IMR-90 (cell line): ENCODE data around the gene SLC4A3. TPM values are rescaled to one million over a fixed set of nuclear protein-coding genes. Genes with fewer than 3 reads are reported as not detected.

Experiments
- ATAC-seq: fragments of 200-7000 bp; cut with Tn5 transposase; 2 replicates; pipeline ENCODE4 v1.9.1; 2020; ENCODE audit warnings: low read depth, mild to moderate bottlenecking, moderate library complexity
- BruUV-seq: library from RNA; stranded (reverse); fragments of 400-500 nt; replicated peaks from 2 replicates; lab custom pipeline; 2021; lab: Mats Ljungman, UMichigan
- CTCF ChIA-PET: fragments of 300-600 bp; formaldehyde crosslinking; extraction: SDS; loops from one replicate; lab custom pipeline; 2021; ENCODE audit warnings: antibody characterized with exemption; lab: Yijun Ruan, JAX
- POLR2A ChIA-PET: fragments of 300-600 bp; sonication (Branson Sonifier 250); formaldehyde crosslinking; loops from one replicate; lab custom pipeline; 2022; ENCODE audit warnings: antibody characterized with exemption; ENCODE audit not compliant: unreplicated experiment; lab: Charles Lee
- DNase-seq: peaks from one replicate; pipeline ENCODE4 v3.0.0; 2013
- H2AFZ ChIP-seq: replicated peaks from 2 replicates; pipeline ENCODE3; 2013; ENCODE audit warnings: low read length, mild to moderate bottlenecking; ENCODE audit not compliant: poor library complexity
- H2AK5ac ChIP-seq: 2 replicates; pipeline ENCODE4 v1.6.1; 2013; ENCODE audit warnings: low read depth, low read length, inconsistent platforms
- H2AK9ac ChIP-seq: replicated peaks from 2 replicates; pipeline ENCODE3; 2013; ENCODE audit warnings: mild to moderate bottlenecking, low read depth, low read length, moderate library complexity; ENCODE audit not compliant: poor library complexity
- H2BK120ac ChIP-seq: 2 replicates; pipeline ENCODE4 v1.6.1; 2013; ENCODE audit warnings: low read depth, low read length, inconsistent platforms
- H2BK15ac ChIP-seq: 3 replicates; pipeline ENCODE4 v1.6.1; 2013; ENCODE audit warnings: low read depth, low read length, inconsistent platforms
- H2BK20ac ChIP-seq: 2 replicates; pipeline ENCODE4 v1.6.1; 2013; ENCODE audit warnings: low read depth, mild to moderate bottlenecking, inconsistent platforms, low read length, moderate library complexity
- H2BK5ac ChIP-seq: 2 replicates; pipeline ENCODE4 v1.6.1; 2013; ENCODE audit warnings: mild to moderate bottlenecking, low read depth, low read length, inconsistent platforms; ENCODE audit not compliant: poor library complexity, severe bottlenecking
- H3K14ac ChIP-seq: replicated peaks from 2 replicates; pipeline ENCODE4 v1.6.1; 2013; ENCODE audit warnings: low read depth, low read length, inconsistent platforms
- H3K18ac ChIP-seq: 2 replicates; pipeline ENCODE4 v1.6.1; 2013; ENCODE audit warnings: low read depth, low read length, control low read depth
- H3K23ac ChIP-seq: 2 replicates; pipeline ENCODE4 v1.6.1; 2013; ENCODE audit warnings: low read depth, low read length, inconsistent platforms
- H3K27ac ChIP-seq: 2 replicates; pipeline ENCODE4 v1.5.1; 2013; ENCODE audit warnings: mild to moderate bottlenecking, control low read depth, low read length; ENCODE audit not compliant: insufficient read depth
- H3K27me3 ChIP-seq: 2 replicates; pipeline ENCODE4 v1.6.1; 2013; ENCODE audit warnings: low read length; ENCODE audit not compliant: control insufficient read depth, insufficient read depth
- H3K36me3 ChIP-seq: 2 replicates; pipeline ENCODE4 v1.6.1; 2013; ENCODE audit warnings: low read length, mixed read lengths; ENCODE audit not compliant: control insufficient read depth, insufficient read depth
- H3K4ac ChIP-seq: 2 replicates; pipeline ENCODE4 v1.6.1; 2013; ENCODE audit warnings: low read depth, low read length, inconsistent platforms
- H3K4me1 ChIP-seq: 2 replicates; pipeline ENCODE4 v1.6.1; 2013; ENCODE audit warnings: low read length, mixed read lengths; ENCODE audit not compliant: control insufficient read depth, insufficient read depth
- H3K4me2 ChIP-seq: 2 replicates; pipeline ENCODE4 v1.6.1; 2013; ENCODE audit warnings: low read depth, mild to moderate bottlenecking, control low read depth, low read length, moderate library complexity
- H3K4me3 ChIP-seq: 2 replicates; pipeline ENCODE4 v1.5.1; 2013; ENCODE audit warnings: low read depth, mild to moderate bottlenecking, control low read depth, low read length, moderate library complexity; ENCODE audit not compliant: insufficient read depth
- H3K56ac ChIP-seq: 2 replicates; pipeline ENCODE4 v1.6.1; 2013; ENCODE audit warnings: low read length, inconsistent platforms; ENCODE audit not compliant: insufficient read depth; ENCODE audit errors: extremely low read depth
- H3K79me1 ChIP-seq, 2 experiments: 2 replicates each; pipeline ENCODE4 v1.6.1; 2013; ENCODE audit warnings: low read length in 2 of 2, inconsistent platforms in 1 of 2, low read depth in 1 of 2
- H3K9ac ChIP-seq: 2 replicates; pipeline ENCODE4 v1.6.1; 2013; ENCODE audit warnings: low read depth, low read length, control low read depth
- H3K9me1 ChIP-seq: 2 replicates; pipeline ENCODE4 v1.6.1; 2013; ENCODE audit warnings: low read length, inconsistent platforms; ENCODE audit not compliant: insufficient read depth
- H3K9me3 ChIP-seq: 2 replicates; pipeline ENCODE4 v1.6.1; 2013; ENCODE audit warnings: low read length; ENCODE audit not compliant: control insufficient read depth, insufficient read depth
- H4K20me1 ChIP-seq: 2 replicates; pipeline ENCODE4 v1.6.1; 2013; ENCODE audit warnings: low read length, inconsistent platforms; ENCODE audit not compliant: insufficient read depth
- H4K5ac ChIP-seq: 2 replicates; pipeline ENCODE4 v1.6.1; 2013; ENCODE audit warnings: mild to moderate bottlenecking, low read depth, low read length, control low read depth
- H4K8ac ChIP-seq, 2 experiments: 2 replicates each; pipeline ENCODE4 v1.6.1; 2013; ENCODE audit warnings: low read depth in 2 of 2, low read length in 2 of 2, control low read depth in 1 of 2, inconsistent platforms in 1 of 2
- H4K91ac ChIP-seq: 2 replicates; pipeline ENCODE4 v1.6.1; 2013; ENCODE audit warnings: low read depth, low read length, inconsistent platforms; ENCODE audit not compliant: insufficient read depth
- BHLHE40 ChIP-seq: fragments of 150-350 bp; IDR thresholded peaks from 2 replicates; pipeline ENCODE4 v1.6.1; 2016; ENCODE audit warnings: mild to moderate bottlenecking, low read depth, low read length
- CEBPB ChIP-seq: IDR thresholded peaks from 2 replicates; pipeline ENCODE4 v1.6.1; 2012; ENCODE audit warnings: low read depth, low read length, improper control_type of control experiment
- CHD1 ChIP-seq: IDR thresholded peaks from 2 replicates; pipeline ENCODE4 v1.6.1; 2012; ENCODE audit warnings: low read depth, low read length, improper control_type of control experiment
- ELK1 ChIP-seq: fragments of 150-350 bp; IDR thresholded peaks from 2 replicates; pipeline ENCODE4 v1.6.1; 2016; ENCODE audit warnings: low read depth, mild to moderate bottlenecking, low read length, moderate library complexity, borderline replicate concordance
- FOS ChIP-seq: fragments of 150-350 bp; IDR thresholded peaks from 2 replicates; pipeline ENCODE4 v1.6.1; 2016; ENCODE audit warnings: low read depth, low read length
- MAFK ChIP-seq: IDR thresholded peaks from 2 replicates; pipeline ENCODE4 v1.6.1; 2012; ENCODE audit warnings: low read depth, low read length, improper control_type of control experiment
- MAZ ChIP-seq: IDR thresholded peaks from 2 replicates; pipeline ENCODE4 v1.6.1; 2012; ENCODE audit warnings: low read depth, mild to moderate bottlenecking, low read length, improper control_type of control experiment, moderate library complexity, borderline replicate concordance
- MXI1 ChIP-seq: IDR thresholded peaks from 2 replicates; pipeline ENCODE4 v1.6.1; 2012; ENCODE audit warnings: low read depth, mild to moderate bottlenecking, low read length, moderate library complexity, borderline replicate concordance
- NFE2L2 ChIP-seq: fragments of 150-350 bp; IDR thresholded peaks from 2 replicates; pipeline ENCODE4 v1.6.1; 2016; ENCODE audit warnings: low read depth, mild to moderate bottlenecking, low read length
- POLR2A ChIP-seq: IDR thresholded peaks from 2 replicates; pipeline ENCODE4 v1.6.1; 2012; ENCODE audit warnings: mild to moderate bottlenecking, low read depth, low read length
- RAD21 ChIP-seq: IDR thresholded peaks from 2 replicates; pipeline ENCODE4 v1.6.1; 2012; ENCODE audit warnings: low read length, improper control_type of control experiment
- RCOR1 ChIP-seq: IDR thresholded peaks from 2 replicates; pipeline ENCODE4 v1.6.1; 2012; ENCODE audit warnings: mild to moderate bottlenecking, low read length, improper control_type of control experiment; ENCODE audit not compliant: insufficient replicate concordance
- RFX5 ChIP-seq: IDR thresholded peaks from 2 replicates; pipeline ENCODE4 v1.8.0; 2012; ENCODE audit warnings: low read depth, mild to moderate bottlenecking, low read length, moderate library complexity
- SMC3 ChIP-seq: fragments of 150-350 bp; IDR thresholded peaks from 2 replicates; pipeline ENCODE4 v1.6.1; 2016; ENCODE audit warnings: low read depth, mild to moderate bottlenecking, antibody characterized with exemption, low read length, moderate library complexity
- USF2 ChIP-seq: fragments of 150-350 bp; IDR thresholded peaks from 2 replicates; pipeline ENCODE4 v1.6.1; 2017; ENCODE audit warnings: mild to moderate bottlenecking, antibody characterized with exemption, low read length, low read depth
- WGBS, 2 experiments: methylation state at CpG; one replicate each; pipeline versions ENCODE4 v1.1.5 to v1.1.7; 2013; ENCODE audit warnings: missing lambda C conversion rate in 2 of 2; ENCODE audit not compliant: insufficient read length in 1 of 2; ENCODE audit errors: extremely low coverage in 2 of 2; 5-methylcytosine and 5-hydroxymethylcytosine counted together
- dilution Hi-C: fragments of 300-500 bp; cut with HindIII; formaldehyde crosslinking; loops from one replicate; pipeline ENCODE4 v1.14.3; 2018; ENCODE audit warnings: low sequenced_read_pairs; ENCODE audit not compliant: unreplicated experiment
- in situ Hi-C: fragments of 300-500 bp; cut with MboI; formaldehyde crosslinking; loops from 3 replicates; pipeline ENCODE4 v1.14.3; 2019; ENCODE audit warnings: low sequenced_read_pairs, inconsistent platforms, mixed read lengths
- intact Hi-C: fragments of 100-400 bp; cut with micrococcal nuclease; formaldehyde crosslinking; loops from 2 replicates; pipeline ENCODE4 v1.10.0; 2022
- polyA plus RNA-seq, 3 experiments: library from polyadenylated mRNA; depleted of rRNA; stranded (reverse); fragments of >200 nt; gene quantifications; 2 replicates each; pipeline ENCODE4 v1.2.3, GENCODE V29; 2012; ENCODE audit warnings: low replicate concordance in 1 of 3
- total RNA-seq: library from RNA; depleted of rRNA; stranded (reverse); fragments of >200 nt; gene quantifications from 2 replicates; pipeline ENCODE4 v1.2.3, GENCODE V29; 2012
- TF ChIP-seq, protein P1 (sequence below): conservative IDR thresholded peaks from 2 replicates; pipeline ENCODE4 v1.5.1; 2012; ENCODE audit warnings: mild to moderate bottlenecking, low read depth, low read length, improper control_type of control experiment

SLC4A3 gene
- total and polyA plus RNA-seq, 2 of the 4 experiments (the other 2 are of a cell fraction): 0.90 to 6.1 TPM

- no TSS peak for BruUV-seq
- dilution Hi-C loops: no loop called here
- ATAC-seq: no peak
Measured at GRCh38 chr2:219593154-219593553, 34.3 kb upstream of the SLC4A3 start.

More at GRCh38 chr2:219593154-219593553, 34.3 kb upstream of the SLC4A3 start:
- no peak overlapping the region for H3K9ac ChIP-seq
- H2AK9ac ChIP-seq: no peak overlapping the region
- H3K27ac ChIP-seq: no peak overlapping the region
- no peak overlapping the region for H4K8ac ChIP-seq
- H3K79me1 ChIP-seq: peaks cover under 1 to 2% of the 10 kb centered on the region in 2 experiments
- H3K56ac ChIP-seq: no peak overlapping the region
- 86% methylated on average over 1 of the region's 2 CpGs; no CpG with 5 or more reads in 1 of the 2 experiments for WGBS, 2 experiments
- H3K9me1 ChIP-seq: peaks cover 3% of the 10 kb centered on the region; the same call in 1 of the 2 replicates
- H3K14ac ChIP-seq: no peak overlapping the region
- no peak overlapping the region for H2AK5ac ChIP-seq
- H2BK120ac ChIP-seq: no peak overlapping the region
- peaks cover 2% of the 10 kb centered on the region for H3K4me1 ChIP-seq
- H3K27me3 ChIP-seq: peaks cover 6% of the 10 kb centered on the region
- H3K9me3 ChIP-seq: no peaks in the 10 kb centered on the region
- no peak overlapping the region for H3K23ac ChIP-seq
- intact Hi-C loops (no loop called here), in situ Hi-C loops (no loop called here)
- no peak for DNase-seq
- no peak overlapping the region for H4K5ac ChIP-seq
- H2BK5ac ChIP-seq: no peak overlapping the region
- H3K18ac ChIP-seq: no peak overlapping the region
- H3K36me3 ChIP-seq: no peaks in the 10 kb centered on the region
- CTCF ChIA-PET: no interaction called here
- H3K4me2 ChIP-seq: no peak overlapping the region
- H4K91ac ChIP-seq: no peak overlapping the region
- H3K4ac ChIP-seq: no peak overlapping the region
- no peaks in the 10 kb centered on the region for H4K20me1 ChIP-seq
- TF ChIP-seq RAD21 (no peak), POLR2A (no peak), USF2 (no peak), RFX5 (no peak), CHD1 (no peak), BHLHE40 (no peak), MXI1 (no peak), MAFK (no peak), ELK1 (no peak), CEBPB (no peak), SMC3 (no peak), FOS (no peak), MAZ (no peak), NFE2L2 (no peak), RCOR1 (no peak)
- TF ChIP-seq, protein P1, sequence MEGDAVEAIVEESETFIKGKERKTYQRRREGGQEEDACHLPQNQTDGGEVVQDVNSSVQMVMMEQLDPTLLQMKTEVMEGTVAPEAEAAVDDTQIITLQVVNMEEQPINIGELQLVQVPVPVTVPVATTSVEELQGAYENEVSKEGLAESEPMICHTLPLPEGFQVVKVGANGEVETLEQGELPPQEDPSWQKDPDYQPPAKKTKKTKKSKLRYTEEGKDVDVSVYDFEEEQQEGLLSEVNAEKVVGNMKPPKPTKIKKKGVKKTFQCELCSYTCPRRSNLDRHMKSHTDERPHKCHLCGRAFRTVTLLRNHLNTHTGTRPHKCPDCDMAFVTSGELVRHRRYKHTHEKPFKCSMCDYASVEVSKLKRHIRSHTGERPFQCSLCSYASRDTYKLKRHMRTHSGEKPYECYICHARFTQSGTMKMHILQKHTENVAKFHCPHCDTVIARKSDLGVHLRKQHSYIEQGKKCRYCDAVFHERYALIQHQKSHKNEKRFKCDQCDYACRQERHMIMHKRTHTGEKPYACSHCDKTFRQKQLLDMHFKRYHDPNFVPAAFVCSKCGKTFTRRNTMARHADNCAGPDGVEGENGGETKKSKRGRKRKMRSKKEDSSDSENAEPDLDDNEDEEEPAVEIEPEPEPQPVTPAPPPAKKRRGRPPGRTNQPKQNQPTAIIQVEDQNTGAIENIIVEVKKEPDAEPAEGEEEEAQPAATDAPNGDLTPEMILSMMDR: no peak
- H3K4me3 ChIP-seq: no peak overlapping the region
- no peak overlapping the region for H2AFZ ChIP-seq
- POLR2A ChIA-PET: no interaction called here
- no peak overlapping the region for H2BK15ac ChIP-seq
- H2BK20ac ChIP-seq: no peak overlapping the region
